HG03432 (cell line): ENCODE data around the gene PDSS1.

Source experiments
- ATAC-seq: cut with Tn5 transposase; IDR thresholded peaks from one replicate; pipeline ENCODE4 v1.9.1; 2021; ENCODE audit warnings: mild to moderate bottlenecking, moderate library complexity; ENCODE audit not compliant: unreplicated experiment

Gene PDSS1

GRCh38 chr10:26792758-26793495 is 95.4 kb downstream of the PDSS1 start:
- ATAC-seq = no peak
